COLO668 (cell line): Measurements from ENCODE around the gene MAN2A1.

Experiments
- DNase-seq: peaks from one replicate; lab custom pipeline; 2025; ENCODE audit not compliant: unreplicated experiment; lab: John Stamatoyannopoulos, UW

MAN2A1 gene

DNA sequence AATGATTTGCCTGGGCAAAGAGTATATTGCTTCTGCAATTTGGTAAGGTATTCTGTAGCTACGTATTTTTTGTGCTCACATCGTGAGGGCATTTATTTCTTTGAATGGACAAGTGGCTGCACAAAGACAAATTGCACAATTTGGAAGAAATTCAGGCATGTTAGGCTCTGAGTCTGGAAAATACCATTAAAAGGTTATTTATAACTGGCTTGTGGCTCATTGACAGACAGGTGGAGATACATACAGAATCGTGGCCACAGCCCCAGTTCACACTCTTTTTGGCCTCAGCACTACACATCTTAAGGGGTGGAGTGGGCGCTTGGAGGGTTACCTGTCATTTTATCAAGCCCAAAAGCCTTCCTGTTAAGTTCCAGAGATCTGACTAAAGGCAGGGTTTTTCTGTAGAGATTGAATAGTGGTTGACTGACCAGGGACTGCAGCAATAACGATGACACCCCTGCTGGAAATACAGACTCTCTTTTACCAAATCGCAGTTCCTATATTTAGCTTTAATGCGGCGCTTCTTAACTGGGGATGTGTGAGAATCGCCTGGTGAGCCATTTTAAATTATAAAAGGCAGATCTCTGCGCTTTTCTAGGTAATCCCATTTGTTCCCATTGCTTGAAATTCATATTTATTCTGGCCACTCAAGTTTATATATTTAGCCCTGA lies 14.7 kb downstream of the MAN2A1 start:
- no peak for DNase-seq

DNA sequence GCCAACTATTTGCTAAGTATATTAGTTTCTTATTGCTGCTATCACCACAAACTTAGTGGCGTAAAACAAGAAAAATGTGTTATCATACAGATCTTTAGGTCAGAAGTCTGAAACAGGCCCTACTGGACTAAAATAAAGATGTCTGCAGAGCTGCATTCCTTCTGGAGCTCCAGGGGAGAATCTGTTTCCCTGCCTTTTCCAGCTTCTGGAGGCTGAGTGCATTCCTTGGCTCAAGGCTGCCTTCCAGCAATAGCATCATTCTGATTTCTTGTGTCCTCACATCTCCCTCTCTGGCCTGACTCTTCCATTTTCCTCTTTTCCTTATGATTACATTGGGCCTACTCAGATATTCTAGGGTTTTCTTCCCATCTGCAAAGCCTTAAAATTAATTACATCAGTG lies 15.9 kb downstream of the MAN2A1 start:
- DNase-seq: no peak

DNA sequence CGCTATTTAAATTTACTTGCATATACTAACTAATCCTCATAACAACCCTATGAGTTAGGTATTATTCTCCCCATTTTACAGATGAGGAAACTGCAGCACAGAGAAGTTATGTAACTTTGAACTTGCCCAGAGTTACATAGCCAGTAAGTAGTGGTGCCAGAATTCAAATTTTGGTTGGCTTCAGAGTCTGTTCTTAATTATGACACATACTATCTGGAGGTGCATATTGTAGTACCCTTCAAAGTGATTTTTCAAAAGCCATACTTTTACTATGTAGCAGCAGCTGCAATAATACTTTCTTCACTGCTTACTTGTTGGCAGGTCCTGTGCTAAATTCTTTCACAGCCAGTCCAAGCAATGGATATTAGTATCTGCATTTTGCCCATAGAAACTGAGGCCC lies 16.4 kb downstream of the MAN2A1 start:
- DNase-seq: no peak

DNA sequence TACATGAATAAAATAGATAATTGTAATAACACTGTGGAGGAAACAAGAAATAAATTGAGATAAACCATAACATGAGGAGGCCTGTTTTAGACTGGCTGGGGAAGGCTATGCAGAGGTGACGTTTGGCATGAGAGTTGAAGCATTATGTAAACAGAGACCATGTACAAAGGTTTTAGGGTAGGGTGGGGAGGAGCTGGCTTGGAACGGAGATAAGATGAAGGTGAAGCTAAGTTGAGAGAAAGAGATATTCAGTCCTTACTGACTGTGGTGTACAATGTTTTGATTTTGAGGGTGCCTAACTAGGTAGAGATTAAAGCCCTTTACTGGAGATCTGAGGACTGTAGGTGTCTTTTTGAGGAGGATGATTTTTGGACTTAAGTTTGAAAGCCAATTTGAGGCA lies 17.8 kb downstream of the MAN2A1 start:
- no peak for DNase-seq

DNA sequence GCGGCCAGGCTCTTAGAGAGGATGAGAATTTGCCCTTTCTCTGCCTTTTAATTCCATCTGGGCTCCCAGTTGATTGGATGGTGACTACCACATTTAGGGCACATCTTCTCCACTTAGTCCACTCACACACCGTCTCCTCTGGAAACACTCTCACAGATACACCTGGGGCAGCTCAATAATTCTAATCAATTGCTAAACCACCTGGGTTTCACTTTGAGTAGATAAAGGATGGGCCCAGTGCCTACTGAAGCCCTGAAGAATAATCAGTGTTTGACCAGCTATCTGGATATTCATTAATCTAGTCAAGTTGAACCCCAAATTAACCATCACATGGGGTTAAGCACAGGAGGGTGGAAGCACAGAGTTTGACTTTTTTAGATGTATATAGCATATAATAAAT lies 19.1 kb downstream of the MAN2A1 start:
- no peak for DNase-seq

DNA sequence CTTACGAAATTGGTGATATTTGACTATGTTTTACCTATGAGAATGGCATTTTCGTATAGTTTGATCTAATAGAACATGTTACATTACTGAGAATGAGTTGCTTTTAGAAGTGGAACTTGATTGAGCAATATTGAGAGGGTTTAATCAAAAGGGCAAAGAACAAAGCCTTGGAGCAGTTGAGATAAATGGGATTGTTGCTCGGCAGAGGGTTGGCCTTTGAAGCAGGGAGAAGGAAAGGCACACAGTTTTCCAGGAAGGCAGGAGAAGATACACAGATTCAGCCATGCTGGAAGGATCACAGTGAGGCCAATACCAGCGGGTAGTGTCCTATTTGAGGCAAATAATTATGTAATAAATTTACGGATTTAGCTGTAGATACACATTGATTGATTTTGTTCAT lies 19.5 kb downstream of the MAN2A1 start:
- no peak for DNase-seq

DNA sequence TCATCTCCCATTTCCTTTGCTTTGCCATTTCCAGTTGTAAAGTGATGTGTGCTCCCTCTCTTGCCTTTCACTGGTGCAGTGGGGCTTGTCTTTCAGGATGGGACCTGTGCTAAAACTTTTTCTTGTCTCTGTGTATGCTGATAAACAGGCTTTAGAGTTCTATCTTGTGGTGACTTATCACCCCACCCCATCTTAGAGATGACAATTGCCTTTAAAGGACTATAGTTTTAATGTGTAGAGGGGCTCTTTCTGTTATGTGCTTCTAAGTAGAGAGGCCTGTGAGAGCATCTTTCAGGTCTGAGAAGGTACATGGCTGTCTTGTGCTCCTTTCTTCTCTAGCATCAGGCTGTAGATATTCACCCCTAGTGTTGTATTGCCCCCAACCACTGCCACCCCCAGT lies 21.9 kb downstream of the MAN2A1 start:
- no peak for DNase-seq

DNA sequence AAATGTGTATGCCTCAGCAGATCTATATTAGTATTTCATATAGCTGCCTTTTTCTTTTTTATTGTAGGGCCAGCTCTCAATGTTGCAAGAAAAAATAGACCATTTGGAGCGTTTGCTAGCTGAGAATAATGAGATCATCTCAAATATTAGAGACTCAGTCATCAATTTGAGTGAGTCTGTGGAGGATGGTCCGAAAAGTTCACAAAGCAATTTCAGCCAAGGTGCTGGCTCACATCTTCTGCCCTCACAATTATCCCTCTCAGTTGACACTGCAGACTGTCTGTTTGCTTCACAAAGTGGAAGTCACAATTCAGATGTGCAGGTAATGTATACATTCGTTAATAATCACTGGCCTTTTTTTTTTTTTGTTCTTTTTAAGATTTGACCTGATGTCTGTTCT lies 23.7 kb downstream of the MAN2A1 start:
- DNase-seq: no peak

DNA sequence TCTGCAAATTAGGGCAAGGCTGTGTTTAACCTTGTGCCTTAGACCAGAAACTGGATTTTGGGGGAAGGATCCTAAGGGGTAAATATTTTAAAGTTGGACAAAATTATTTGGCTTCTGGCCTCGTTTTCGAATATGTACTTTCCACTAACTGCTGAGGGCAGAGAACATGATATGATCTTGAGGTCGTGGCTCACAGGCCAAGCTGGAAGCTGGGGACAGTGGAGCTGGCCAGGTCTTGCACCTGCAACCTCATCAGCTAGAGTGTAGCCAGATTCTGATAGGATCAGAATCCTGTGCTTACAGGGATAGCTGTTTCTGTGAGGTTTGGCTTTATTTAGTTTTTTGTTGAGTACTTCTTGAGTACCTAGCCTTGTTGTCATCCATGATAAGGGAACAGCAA lies 24.9 kb downstream of the MAN2A1 start:
- no peak for DNase-seq

DNA sequence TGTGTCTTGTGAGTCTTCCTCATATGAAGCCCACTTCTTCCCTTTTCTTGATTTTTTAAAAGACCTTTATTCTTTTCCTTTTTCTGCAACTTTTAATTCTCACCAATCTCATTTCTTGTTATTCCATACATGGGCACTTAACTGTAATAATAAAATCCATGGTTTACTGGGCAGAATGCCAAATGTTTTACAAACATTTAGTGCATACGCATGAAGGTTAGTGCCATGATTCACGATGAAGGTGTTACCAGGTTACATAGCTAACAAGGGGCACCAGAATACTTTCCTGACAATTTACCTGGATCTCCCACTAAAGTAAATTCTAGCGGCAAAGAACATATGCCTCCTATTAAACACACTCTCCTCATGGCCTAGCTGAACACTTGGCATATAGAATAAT lies 28.5 kb downstream of the MAN2A1 start:
- peak; percentile 8 for DNase-seq

DNA sequence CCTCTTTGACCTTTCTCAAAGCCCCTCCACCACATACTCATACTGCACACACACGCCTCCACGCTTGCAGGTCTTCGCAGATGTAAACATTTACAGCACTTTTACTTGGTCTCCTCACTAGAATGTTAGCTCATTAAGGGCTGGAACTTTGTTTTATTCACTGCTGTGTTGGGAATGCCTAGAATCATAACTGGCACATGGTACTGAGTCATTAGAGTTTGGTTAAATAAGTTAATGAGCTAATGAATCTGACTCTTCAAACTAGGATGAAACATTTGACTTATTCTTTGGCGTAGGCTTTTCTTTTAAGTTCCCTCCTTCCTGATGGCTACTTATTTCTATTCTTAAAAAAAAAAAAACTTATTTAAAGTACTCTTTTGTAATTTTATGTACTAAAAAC lies 28.9 kb downstream of the MAN2A1 start:
- DNase-seq: peak; percentile 8

DNA sequence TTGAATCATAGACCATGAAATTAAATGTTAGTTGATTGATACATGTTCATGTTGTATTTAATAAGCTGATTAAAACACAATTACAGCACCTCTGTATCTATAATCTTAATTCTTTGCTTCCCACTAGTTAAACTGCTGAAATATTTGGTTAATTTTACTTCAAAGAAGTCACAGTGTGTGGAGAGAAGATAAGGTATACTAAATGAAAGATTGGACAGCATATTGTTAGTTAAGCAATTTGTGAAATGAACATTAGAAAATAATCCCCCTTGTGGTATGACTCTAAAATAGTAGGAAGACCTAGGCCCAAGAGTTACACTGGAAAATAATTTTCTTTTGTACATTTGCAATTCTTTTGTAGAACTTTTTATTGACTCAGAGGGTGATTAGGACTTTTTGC lies 30.3 kb downstream of the MAN2A1 start:
- DNase-seq: no peak

DNA sequence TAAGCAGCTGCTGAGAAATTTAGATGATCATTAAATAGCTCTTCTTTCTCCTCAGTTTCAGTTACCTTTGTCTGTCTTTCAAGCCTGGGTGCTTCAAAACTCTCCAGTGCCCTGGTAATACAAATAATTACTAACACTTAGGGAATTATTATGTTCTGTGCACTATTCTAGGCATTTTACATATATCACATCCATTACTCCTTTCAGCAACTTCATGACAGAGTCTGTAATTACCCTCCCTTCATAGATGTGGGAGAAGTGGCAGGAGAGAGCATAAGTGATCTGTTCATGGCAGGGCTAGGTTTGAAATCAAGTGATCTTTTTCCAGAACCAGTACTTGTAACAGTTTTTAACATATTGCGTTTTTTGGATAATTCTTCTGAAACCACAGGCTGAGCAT lies 32.0 kb downstream of the MAN2A1 start:
- no peak for DNase-seq

DNA sequence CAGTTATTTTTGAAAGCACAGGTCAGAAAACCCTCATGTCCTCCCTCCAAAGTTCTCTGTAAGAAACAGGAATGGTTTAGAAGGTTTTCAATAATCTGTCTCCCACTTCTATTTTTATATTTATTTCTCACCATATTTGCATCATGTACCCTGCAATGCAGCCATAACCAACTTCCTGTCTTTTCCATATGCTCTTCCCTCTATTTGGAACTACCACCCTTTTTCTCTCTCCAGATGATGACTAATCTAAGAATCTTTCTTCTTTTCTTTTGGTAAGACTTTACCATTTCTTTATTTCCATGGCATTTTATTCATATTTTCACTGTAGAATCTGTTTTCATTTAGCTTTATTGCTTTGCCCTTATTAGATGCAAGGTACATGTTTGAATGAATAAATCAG lies 33.9 kb downstream of the MAN2A1 start:
- no peak for DNase-seq

DNA sequence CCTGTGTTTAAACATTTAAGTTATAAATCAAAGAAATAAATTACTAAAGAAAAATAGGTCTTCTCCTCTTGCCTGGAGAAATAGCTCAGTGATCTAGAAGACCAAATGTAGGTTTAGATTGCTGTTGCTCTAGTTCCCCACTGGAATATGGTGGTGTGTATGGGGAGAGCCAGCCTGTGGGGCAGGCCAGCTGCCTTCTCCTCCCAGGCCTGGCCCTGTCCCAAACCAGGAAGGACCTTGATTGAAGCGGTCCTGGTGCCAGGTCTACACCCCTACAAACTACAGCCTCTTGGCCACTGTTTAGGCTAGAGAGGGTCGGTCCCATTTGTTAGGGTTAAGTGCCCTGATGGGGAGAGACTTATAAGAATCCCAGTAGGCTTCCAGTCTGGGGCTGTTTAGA lies 35.4 kb downstream of the MAN2A1 start:
- no peak for DNase-seq

DNA sequence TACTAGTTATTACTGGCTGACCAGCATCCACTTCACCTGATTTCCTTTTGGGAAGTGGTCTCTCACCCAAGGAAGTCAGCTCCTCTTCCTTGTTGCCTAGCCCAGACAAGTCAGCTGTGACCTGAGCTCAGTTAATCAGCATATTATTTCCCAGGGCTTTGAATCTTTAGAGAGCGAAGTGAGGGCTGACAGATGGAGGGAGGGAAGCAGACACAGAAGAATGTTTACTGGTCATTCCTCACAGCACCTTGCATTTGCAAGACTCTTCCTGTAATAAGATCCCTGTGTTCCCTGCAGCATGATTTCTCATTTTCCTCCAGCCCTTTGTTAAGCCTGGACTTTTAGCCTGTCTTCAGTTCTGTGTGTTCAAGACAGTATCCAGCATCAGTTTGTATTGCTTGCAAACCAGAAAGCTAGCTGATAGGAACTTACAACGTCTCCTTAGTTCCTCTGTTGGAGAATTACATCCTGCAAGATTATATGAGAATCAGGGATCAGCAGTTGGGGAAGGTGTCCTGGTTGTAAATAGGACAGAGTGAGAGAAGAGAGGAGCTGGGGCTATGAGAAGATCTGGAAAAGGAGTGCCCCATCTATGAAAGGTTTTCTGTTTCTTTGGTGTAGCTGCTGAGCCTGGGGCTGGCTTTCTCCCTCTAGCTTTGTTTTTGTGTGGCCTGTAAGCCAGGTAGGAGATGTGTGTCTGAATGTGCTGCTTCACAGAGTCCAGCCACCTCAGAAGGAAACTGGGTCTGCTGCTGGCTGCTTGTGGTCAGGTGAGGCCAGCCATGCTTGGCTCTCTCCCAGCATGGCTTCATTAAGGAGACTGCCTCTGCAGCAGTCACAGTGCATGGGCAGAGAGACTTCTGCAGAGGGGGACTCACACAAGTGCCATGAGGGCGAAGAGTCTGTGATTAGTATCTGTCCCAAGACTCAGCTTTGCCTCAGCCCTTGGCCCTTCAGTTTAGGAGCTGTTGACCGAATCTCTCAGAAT lies 50.3 kb downstream of the MAN2A1 start:
- DNase-seq: no peak

DNA sequence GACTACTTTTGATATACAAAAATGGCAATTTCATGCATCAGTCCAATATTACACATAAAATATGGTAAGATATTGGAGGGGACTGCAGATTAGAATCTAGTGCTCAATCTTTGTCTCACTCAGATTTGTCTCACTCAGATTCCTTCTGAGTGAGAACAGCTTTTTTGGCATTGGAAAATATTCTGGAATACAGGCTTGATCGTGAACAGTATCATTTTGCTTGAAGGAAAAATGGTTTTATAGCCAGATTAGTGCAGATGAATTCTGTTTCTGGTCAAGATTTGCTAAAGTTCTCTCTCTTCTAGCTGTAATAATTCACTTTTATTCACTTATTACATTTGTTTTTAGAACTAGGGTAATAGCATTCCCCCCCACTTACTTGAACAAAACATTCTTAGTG lies 51.2 kb downstream of the MAN2A1 start:
- DNase-seq: no peak

DNA sequence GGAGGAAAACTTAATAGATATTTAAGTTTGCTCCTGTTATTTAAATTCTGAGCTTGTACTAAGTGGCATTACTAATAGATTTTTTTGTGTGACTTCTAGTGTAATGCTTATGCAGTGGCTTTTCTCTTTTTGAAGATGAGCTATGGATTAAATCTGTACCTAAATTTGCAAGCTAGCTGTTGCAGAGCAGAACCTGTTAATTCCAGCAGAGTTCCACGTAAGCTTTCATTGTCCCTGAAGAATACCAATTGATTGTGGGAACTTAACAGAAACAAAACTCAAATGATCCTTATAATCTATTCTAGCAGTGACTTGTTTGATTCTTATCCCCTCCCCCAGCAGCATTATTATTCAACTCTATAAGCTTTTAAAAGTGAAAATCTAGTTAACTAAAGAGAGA lies 51.7 kb downstream of the MAN2A1 start:
- DNase-seq: no peak

DNA sequence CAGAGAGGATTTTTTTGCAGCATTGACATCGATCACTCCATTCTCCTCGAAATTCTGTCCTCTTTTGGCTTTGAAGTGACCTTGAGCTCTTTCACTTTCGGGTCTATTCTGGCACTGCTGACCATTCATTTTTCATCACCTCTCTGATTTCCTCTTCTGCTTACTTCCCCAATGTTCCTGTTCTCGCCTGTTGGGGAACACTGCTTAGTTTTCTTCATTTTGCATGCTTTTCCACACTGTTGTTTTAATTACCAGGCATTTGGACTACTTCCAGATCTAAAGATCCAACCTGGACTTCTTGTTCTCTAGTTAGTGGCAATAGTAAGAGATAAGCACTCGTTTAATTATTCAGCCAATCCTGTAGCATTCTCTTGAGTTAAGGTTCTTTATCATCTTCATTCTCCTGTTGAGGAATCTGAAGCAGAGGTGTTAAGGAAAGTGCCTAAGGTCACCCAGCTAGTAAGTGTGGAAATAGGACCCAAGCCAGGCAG lies 53.4 kb downstream of the MAN2A1 start:
- DNase-seq: no peak

DNA sequence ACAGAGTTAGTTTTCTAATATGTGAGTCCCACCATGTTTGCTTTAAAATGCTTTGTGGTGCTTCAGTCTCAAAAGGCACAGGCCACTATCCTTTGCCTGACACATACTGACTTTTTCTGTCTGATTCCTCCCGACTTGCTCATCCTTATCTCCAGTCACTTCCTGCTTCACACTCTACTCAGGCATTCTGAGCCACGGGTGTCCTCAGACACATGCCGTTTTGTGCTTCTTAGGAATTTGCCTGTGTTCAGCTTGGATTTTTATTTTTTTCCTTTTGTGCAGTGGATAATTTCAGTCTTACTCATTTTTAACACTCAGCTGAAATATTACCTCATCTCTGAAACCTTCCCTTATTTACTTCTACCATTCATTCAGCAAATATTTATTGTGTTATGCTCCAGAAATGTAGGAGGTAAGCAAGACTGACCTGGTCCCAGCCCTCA lies 54.1 kb downstream of the MAN2A1 start:
- DNase-seq: no peak

DNA sequence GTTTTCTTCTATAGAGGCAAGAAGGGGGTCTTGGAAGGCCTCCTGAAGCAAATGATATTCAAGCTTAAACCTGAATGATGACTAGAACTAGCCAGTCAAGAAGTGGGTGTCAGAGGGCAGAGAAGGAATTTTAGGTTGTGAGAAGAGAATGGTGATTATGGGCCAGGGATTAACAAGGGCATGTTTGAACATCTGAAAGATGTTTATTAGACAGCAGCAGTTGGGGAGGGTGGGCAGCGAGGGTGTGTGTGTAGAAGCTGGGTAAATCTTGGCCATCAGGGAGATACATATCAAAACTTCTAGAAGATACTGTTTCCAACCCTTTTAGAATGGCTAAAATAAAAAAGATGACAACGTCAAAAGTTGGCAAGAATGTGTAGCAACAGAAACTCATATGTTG lies 54.5 kb downstream of the MAN2A1 start:
- no peak for DNase-seq

DNA sequence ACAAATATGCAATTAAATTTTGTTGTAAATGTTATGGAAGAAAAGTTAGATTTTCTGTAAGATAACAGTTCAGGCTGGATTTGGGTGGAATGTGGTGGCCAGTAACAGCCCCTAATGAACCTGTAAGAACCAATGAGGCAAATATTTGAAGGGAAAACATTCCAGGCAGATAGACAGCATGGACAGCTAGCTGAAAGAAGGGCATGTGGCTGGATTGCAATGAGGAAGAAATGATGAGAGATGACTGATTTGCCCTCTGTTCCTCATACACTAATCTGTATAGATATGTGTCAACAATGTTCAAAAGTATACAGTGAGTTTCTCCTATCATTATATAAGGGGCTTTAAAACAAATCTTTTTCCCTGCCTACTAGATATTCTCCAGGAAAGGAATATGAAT lies 58.8 kb downstream of the MAN2A1 start:
- no peak for DNase-seq
